Prostate gland (tissue), 2 donors: ENCODE data around the gene TMEM132D. TPM values are rescaled to one million over a fixed set of nuclear protein-coding genes. Genes with fewer than 3 reads are reported as not detected.

Experiments used
- DNase-seq: peaks from one replicate; pipeline ENCODE4 v3.0.0-alpha.2; 2019; ENCODE audit warnings: low spot score
- H3K27ac ChIP-seq, 2 donors: fragments of 200-600 bp; sonication (generic); 2 replicates each; pipeline ENCODE4 v1.5.1; 2017 to 2019
- H3K27me3 ChIP-seq: fragments of 200-600 bp; sonication (generic); replicated peaks from 2 replicates; pipeline ENCODE4 v1.5.1; 2019; ENCODE audit not compliant: insufficient read depth
- H3K36me3 ChIP-seq, 2 donors: fragments of 200-600 bp; sonication (generic); 1 replicate in 1 of 2; 2 replicates in 1 of 2; pipeline versions ENCODE4 v1.5.1 to v1.8.1; 2017 to 2019
- H3K4me1 ChIP-seq: fragments of 200-600 bp; sonication (generic); replicated peaks from 2 replicates; pipeline ENCODE4 v1.5.1; 2019
- H3K4me3 ChIP-seq, 2 donors: fragments of 200-600 bp; sonication (generic); 2 replicates each; pipeline ENCODE4 v1.5.1; 2017 to 2019
- H3K9me3 ChIP-seq: fragments of 200-600 bp; sonication (generic); 2 replicates; pipeline ENCODE4 v1.5.1; 2017
- CTCF ChIP-seq, 4 experiments: fragments of 200-600 bp in 2 of 4; fragments of 450-650 bp in 2 of 4; sonication (generic) in 2 of 4; IDR thresholded peaks; 1 replicate in 3 of 4; 2 replicates in 1 of 4; pipeline ENCODE4 v1.5.1; 2016 to 2019; ENCODE audit warnings: antibody characterized with exemption in 4 of 4, mild to moderate bottlenecking in 2 of 4, moderate library complexity in 2 of 4
- POLR2A ChIP-seq: fragments of 450-650 bp; IDR thresholded peaks from one replicate; pipeline ENCODE4 v1.6.1; 2016; ENCODE audit warnings: antibody characterized with exemption, mild to moderate bottlenecking
- POLR2AphosphoS5 ChIP-seq: sonication (generic); formaldehyde crosslinking; IDR thresholded peaks from one replicate; pipeline ENCODE4 v1.6.1; 2017; ENCODE audit warnings: antibody characterized with exemption
- WGBS: methylation state at CpG from one replicate; pipeline ENCODE4 v1.1.5; 2018; 5-methylcytosine and 5-hydroxymethylcytosine counted together
- intact Hi-C: fragments of 100-400 bp; cut with DNase I; formaldehyde crosslinking; loops from one replicate; pipeline ENCODE4 v1.14.2; 2022
- total RNA-seq, 2 donors: library from RNA; depleted of rRNA; stranded (reverse); fragments of >200 nt; gene quantifications; one replicate each; pipeline ENCODE4 v1.1.0, GENCODE V29; 2016

Gene TMEM132D
- total RNA-seq, 2 donors from 2014 or later = 0.57 to 1.3 TPM

- Histone ChIP-seq H3K4me3 (no peak overlapping the region), H3K27ac (no peak overlapping the region), H3K9me3 (no peaks in the 10 kb centered on the region), H3K36me3 (no peaks in the 10 kb centered on the region), H3K4me1 (no peaks in the 10 kb centered on the region), H3K27me3 (no peaks in the 10 kb centered on the region)
- no peak for DNase-seq
- WGBS = 83% methylated on average over 2 of the region's 2 CpGs
- intact Hi-C loops = no loop called here
- TF ChIP-seq CTCF (IDR thresholded peaks at IDR 0.05) (no peak), POLR2A (no peak), POLR2AphosphoS5 (no peak)
These were observed 409.1 kb downstream of the TMEM132D start for GRCh38 chr12:129494766-129495165.

- Histone ChIP-seq H3K9me3 (no peaks in the 10 kb centered on the region), H3K4me1 (no peaks in the 10 kb centered on the region), H3K27ac (no peak overlapping the region), H3K27me3 (no peaks in the 10 kb centered on the region), H3K4me3 (no peak overlapping the region), H3K36me3 (no peaks in the 10 kb centered on the region)
- intact Hi-C loops = no loop called here
- no peak for TF ChIP-seq POLR2AphosphoS5
- no peak for TF ChIP-seq CTCF (IDR thresholded peaks at IDR 0.05)
- no peak for TF ChIP-seq POLR2A
- DNase-seq = no peak
- WGBS = 57% methylated on average over 2 of the region's 2 CpGs
These were observed 409.6 kb downstream of the TMEM132D start for GRCh38 chr12:129494260-129494659.

GRCh38 chr12:129489100-129489676 lies 414.6 kb downstream of the TMEM132D start:
- Histone ChIP-seq H3K27me3 (no peaks in the 10 kb centered on the region), H3K36me3 (no peaks in the 10 kb centered on the region), H3K27ac (no peak overlapping the region), H3K9me3 (no peaks in the 10 kb centered on the region), H3K4me3 (no peak overlapping the region), H3K4me1 (no peaks in the 10 kb centered on the region)
- DNase-seq = no peak
- WGBS = 78% methylated on average over 1 of the region's 1 CpG
- TF ChIP-seq POLR2A (no peak), CTCF (IDR thresholded peaks at IDR 0.05) (no peak), POLR2AphosphoS5 (no peak)
- intact Hi-C loops = no loop called here

GRCh38 chr12:129486931-129487330 lies 416.9 kb downstream of the TMEM132D start:
- intact Hi-C loops = no loop called here
- H3K9me3 ChIP-seq = no peaks in the 10 kb centered on the region

More at GRCh38 chr12:129486931-129487330, 416.9 kb downstream of the TMEM132D start:
- no peaks in the 10 kb centered on the region for H3K36me3 ChIP-seq
- H3K4me1 ChIP-seq = no peaks in the 10 kb centered on the region
- WGBS = 47% methylated on average over 8 of the region's 8 CpGs
- TF ChIP-seq CTCF (IDR thresholded peaks at IDR 0.05) (no peak), POLR2A (no peak), POLR2AphosphoS5 (peak; percentile 15)
- H3K4me3 ChIP-seq = no peak overlapping the region
- no peak overlapping the region for H3K27ac ChIP-seq
- DNase-seq = peak; percentile 21
- no peaks in the 10 kb centered on the region for H3K27me3 ChIP-seq
